ENCODE data around the gene PEPD.
"Not testable (repeated sequence)": the region's sequence is repeated elsewhere in the genome, so short reads cannot be mapped to it uniquely, and the experiment has no call there.

PEPD gene

GRCh38 chr19:33498391-33499000 lies 23.1 kb downstream of the PEPD start:
- no peak for DNase-seq (ENCODE audit: low read depth in 2 of 2)

GRCh38 chr19:33497778-33498175 lies 23.8 kb downstream of the PEPD start:
- no peak for DNase-seq (ENCODE audit: low read depth in 2 of 2)

- no peak for DNase-seq (ENCODE audit: low read depth in 2 of 2)
Observed at GRCh38 chr19:33497131-33497777, 24.3 kb downstream of the PEPD start.

DNA sequence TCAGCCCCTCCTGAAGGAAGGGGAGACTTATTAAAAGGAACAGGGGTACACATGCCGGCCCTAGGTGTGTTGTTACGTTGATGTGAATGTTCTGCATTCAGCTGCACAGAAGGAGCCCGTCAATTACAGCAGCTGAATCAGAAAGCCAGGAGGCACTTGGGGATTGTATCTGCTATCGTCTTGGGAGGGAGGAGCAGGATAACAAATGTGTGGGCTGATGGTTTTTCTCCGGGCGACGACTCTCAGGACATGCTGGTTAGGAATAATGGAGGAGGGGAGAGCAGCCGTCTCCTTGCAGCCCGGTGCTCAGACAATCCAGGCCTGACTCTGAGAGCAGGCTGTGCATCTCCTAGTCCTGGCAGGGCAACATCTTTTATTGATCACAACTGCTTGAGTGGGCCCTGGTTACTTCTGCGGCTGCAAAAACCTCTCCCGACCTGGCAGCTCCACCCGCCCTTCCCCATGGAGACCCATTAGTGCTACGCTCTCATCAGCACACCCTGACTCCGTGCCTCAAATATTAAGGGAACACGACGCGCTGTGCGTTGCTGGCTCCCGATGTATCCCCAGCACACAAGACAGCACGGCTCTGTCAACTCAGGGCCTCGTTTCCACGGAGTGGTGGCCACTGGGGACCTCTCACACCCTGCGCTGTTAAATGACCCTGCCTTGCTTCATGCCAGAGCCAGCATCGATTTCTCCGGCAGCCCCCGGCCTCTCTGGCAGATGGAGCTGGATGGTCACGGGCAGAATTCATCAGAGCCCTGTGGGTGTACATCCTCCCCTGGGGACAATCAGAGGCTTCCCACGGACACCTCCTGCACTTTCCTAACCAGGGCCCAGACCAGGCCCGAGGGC lies 25.3 kb downstream of the PEPD start:
- no peak for DNase-seq (ENCODE audit: low read depth in 2 of 2)

DNA sequence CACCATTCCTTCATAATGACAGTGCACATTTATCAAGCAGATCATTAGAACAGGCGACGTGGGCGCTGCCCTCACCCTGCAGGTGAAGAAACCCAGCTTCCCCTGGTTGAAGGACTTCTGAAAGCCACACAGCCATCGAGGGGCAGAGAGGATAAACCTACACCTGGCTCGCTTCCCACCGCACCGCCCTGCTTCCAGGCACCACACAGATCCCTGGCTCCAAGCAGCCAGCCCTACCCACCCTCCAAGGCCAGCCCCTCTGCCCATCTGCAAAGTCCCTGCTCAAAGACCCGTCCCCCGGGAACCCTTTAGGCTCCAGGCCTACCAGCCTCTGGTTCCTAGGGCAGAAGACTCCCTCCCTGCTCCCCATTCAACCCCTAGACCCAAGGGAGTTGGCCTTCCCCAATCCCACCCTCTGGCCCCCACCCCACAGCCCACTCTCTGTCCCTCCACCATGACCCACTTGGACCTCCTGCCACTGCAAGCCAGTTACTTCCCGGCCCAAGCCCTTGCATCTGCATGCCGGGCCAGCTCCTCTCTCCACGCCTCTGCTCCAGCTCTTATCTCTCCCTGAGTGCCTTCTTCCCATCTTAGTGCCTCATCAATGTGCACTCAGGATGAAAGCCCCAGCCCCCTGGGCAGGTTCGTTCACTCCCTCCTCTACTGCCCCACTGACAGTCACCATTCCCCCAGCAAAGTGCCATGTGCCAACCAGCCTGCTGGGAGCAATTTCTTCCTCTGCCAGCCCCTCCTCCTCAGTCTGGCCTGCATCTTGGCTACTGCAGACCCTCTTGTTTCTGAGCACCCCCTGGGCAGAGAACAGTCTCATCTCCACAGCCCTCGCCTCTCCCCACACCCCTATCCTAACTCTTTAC lies 28.0 kb downstream of the PEPD start:
- no peak for DNase-seq (ENCODE audit: low read depth in 2 of 2)

- no peak for DNase-seq (ENCODE audit: low read depth in 2 of 2)
Observed at GRCh38 chr19:33492951-33493350, 28.6 kb downstream of the PEPD start.

GRCh38 chr19:33492090-33492489 lies 29.5 kb downstream of the PEPD start:
- no peak for DNase-seq (ENCODE audit: low read depth in 2 of 2)

- DNase-seq (ENCODE audit: low read depth in 2 of 2), result not testable (repeated sequence)
Observed at GRCh38 chr19:33490596-33490995, 31.0 kb downstream of the PEPD start.

- no peak for DNase-seq (ENCODE audit: low read depth in 2 of 2)
Observed at GRCh38 chr19:33490041-33490451, 31.5 kb downstream of the PEPD start.

GRCh38 chr19:33488826-33489225 lies 32.8 kb downstream of the PEPD start:
- DNase-seq (ENCODE audit: low read depth in 2 of 2), result no peak

GRCh38 chr19:33487901-33488800 lies 33.4 kb downstream of the PEPD start:
- no peak for DNase-seq (ENCODE audit: low read depth in 2 of 2)

DNA sequence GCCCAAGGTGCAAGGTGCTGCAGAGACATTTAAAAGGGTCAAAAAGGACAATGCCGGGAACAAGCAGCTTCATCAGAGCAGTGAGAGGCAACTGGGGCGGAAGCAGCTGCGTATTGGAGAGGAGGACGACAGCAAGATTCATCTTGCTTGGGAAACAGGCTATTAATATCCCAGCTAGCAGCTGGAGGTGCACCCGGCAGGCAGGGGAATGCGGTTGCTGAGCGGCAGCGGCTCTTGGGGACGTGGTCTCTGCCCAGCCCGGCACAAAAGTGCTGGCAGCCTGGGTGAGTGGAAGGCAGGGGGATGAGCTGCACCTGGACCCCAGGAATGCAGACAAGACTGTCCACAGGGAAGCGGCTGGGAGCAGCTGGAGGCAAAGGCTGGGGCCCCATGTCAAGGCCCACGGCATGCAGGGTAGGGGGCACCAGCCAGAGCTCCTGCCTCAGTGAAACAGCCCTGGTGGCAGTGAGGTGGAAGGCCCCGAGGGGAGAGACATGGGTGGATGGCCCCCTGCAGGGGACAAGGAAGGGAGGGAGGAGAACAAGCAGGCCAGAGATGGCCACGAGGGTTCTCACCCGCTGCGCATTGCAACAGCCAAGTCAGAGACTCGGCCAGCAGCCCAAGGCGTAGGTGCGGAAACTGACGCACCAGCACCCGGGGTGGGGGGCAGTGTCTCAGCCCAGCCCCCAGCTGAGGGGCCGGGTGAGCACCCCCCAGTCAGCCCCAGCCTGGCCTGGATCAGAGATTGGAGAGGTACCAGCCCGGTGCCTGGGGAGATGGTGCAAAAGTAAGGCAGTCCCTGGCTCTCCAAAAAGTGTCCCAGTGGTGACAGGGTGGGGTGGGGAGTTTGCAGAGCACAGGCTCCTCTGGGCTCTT lies 34.4 kb downstream of the PEPD start:
- DNase-seq (ENCODE audit: low read depth in 2 of 2), result no peak

GRCh38 chr19:33486407-33486806 lies 35.2 kb downstream of the PEPD start:
- DNase-seq (ENCODE audit: low read depth in 2 of 2), result no peak

DNA sequence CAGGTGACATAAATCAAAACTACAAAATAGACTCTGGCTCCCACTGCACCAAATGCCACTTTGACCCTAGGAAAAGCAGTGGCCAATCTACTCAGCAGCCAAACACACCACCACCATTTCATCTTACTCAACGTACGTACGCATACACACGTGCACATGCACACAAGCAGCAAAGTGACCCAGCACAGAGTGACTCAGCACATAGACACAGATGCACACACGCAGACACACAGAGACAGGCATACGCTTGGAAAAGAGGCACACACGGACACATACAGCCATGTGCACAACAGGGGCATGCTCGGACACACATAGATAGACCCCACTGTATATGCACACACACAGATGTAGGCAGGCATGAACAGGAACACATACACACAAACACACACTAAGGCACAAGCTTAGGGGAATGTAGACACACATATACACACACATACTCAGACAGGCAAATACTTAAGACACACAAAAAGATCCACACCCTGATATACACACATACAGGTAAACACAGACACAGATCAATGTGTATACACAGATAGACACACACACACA lies 37.3 kb downstream of the PEPD start:
- DNase-seq (ENCODE audit: low read depth in 2 of 2), result no peak

DNA sequence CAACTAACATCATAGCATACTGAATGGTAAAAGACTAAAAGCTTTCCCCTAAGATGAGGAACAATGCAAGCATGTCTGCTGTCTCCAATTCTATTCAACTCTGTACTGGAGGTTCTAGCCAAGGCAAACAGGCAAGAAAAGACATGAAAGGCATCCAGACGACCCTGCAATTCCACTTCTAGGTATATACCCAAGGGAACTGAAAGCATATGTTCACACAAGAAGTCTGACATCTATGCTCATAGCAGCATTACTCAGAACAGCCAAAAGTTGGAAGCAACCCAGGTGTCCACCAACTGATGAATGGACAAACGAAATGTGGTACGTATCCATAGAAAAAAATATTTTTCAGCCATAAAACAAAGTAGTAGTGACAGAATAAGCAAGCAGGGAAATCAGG lies 39.1 kb downstream of the PEPD start:
- no peak for DNase-seq (ENCODE audit: low read depth in 2 of 2)

DNA sequence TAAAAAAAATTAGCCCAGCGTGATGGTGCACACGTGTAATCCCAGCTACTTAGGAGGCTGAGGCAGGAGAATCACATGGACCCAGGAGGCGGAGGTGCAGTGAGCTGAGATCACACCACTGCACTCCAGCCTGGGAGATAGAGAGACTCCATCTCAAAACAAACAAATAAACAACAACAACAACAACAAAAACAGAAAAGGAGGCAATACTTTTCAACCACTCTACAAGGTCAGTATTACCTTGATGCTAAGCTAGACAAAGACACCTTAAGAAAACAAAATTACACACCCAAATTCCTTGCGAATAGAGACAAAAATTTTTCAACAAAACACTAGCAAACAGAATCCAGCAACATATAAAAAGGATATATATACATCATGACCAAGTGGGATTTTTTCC lies 39.7 kb downstream of the PEPD start:
- no peak for DNase-seq (ENCODE audit: low read depth in 2 of 2)

GRCh38 chr19:33479570-33479969 lies 42.0 kb downstream of the PEPD start:
- not testable (repeated sequence) for DNase-seq (ENCODE audit: low read depth in 2 of 2)

- DNase-seq (ENCODE audit: low read depth in 2 of 2), result no peak
Observed at GRCh38 chr19:33477781-33478180, 43.8 kb downstream of the PEPD start.

DNA sequence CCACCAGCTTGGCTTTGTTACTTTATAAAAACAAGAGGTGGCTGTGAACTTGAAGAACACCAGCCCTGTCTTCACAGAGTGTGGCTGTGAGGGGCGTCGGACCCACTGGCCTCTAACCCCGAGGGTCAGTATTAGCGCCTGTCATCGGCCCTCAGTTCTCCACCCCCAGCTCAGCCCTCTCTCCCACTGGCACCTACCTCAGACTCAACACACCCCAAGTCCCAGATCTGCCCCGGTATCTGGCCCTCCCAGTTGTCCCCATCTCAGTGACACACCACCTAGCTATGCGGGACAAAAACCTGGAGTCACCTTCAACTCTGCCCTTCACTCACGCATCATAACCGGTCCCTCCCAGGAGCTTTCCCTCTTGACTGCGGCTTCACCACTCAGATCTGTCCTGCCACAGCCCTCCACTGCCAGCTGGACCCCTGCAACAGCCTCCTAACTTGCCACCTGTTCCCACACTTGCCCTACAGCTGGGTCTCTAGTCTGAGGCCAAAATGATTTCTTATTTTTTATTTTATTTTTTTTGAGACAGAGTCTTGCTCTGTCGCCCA lies 45.4 kb downstream of the PEPD start:
- DNase-seq (ENCODE audit: low read depth in 2 of 2), result no peak
